HCT116 (cell line): Measurements from ENCODE around the gene OCA2. TPM values are rescaled to one million over a fixed set of nuclear protein-coding genes. Genes with fewer than 3 reads are reported as not detected.

Source experiments
- ATAC-seq: fragments of 200-7000 bp; cut with Tn5 transposase; 2 replicates; pipeline ENCODE4 v1.9.1; 2020; ENCODE audit warnings: mild to moderate bottlenecking, moderate library complexity
- BruUV-seq: library from RNA; stranded (reverse); fragments of 400-500 nt; replicated peaks from 2 replicates; lab custom pipeline; 2021; lab: Mats Ljungman, UMichigan
- CTCF ChIA-PET: fragments of 300-600 bp; sonication (Branson Sonifier 250); formaldehyde crosslinking; loops from one replicate; lab custom pipeline; 2021; ENCODE audit warnings: antibody characterized with exemption; lab: Charles Lee
- POLR2A ChIA-PET: fragments of 300-600, 350-600 bp; sonication (Branson Sonifier 250); formaldehyde crosslinking; loops from one replicate; lab custom pipeline; 2021; ENCODE audit warnings: antibody characterized with exemption; lab: Charles Lee
- RAD21 ChIA-PET, 2 experiments: fragments of 300-600 bp; sonication (Branson Sonifier 250); formaldehyde crosslinking; loops; one replicate each; lab custom pipeline; 2023; ENCODE audit warnings: low total read pairs in 2 of 2; ENCODE audit not compliant: uncharacterized antibody in 2 of 2, unreplicated experiment in 2 of 2, low non-redundant PET in 1 of 2; lab: Charles Lee
- DNase-seq: peaks from one replicate; pipeline ENCODE4 v3.0.0-alpha.2; 2010; ENCODE audit warnings: low read depth, low spot score
- H2AFZ ChIP-seq: fragments of 200-600 bp; shearing (Covaris generic), sonication (generic); 2 replicates; pipeline ENCODE4 v1.6.1; 2017; ENCODE audit warnings: low read depth, mixed run types, mixed read lengths, antibody characterized with exemption, low read length; ENCODE audit not compliant: poor library complexity, severe bottlenecking
- H3K27ac ChIP-seq: 2 replicates; pipeline ENCODE4 v1.5.1; 2012; ENCODE audit warnings: low read depth, low read length
- H3K27me3 ChIP-seq: fragments of 200-600 bp; sonication (generic); 2 replicates; pipeline ENCODE4 v1.6.1; 2016; ENCODE audit warnings: mixed run types, low read length, mixed read lengths; ENCODE audit not compliant: insufficient read depth
- H3K36me3 ChIP-seq, 2 experiments: fragments of 200-500 bp in 1 of 2; fragments of 200-600 bp in 1 of 2; sonication (Bioruptor generic) in 1 of 2; sonication (generic) in 1 of 2; 2 replicates each; pipeline versions ENCODE4 v1.5.1 to v1.6.1; 2014 to 2016; ENCODE audit warnings: low read length in 2 of 2, inconsistent platforms in 1 of 2, mixed read lengths in 1 of 2, mixed run types in 1 of 2; ENCODE audit not compliant: insufficient read depth in 2 of 2, control insufficient read depth in 1 of 2
- H3K4me1 ChIP-seq, 2 experiments: fragments of 200-600 bp in 1 of 2; sonication (generic) in 1 of 2; 2 replicates each; pipeline versions ENCODE4 v1.5.1 to v1.6.1; 2012 to 2017; ENCODE audit warnings: low read length in 2 of 2, inconsistent platforms in 1 of 2, mild to moderate bottlenecking in 1 of 2, mixed read lengths in 1 of 2, mixed run types in 1 of 2, moderate library complexity in 1 of 2; ENCODE audit not compliant: insufficient read depth in 2 of 2, control insufficient read depth in 1 of 2
- H3K4me2 ChIP-seq: fragments of 200-600 bp; sonication (generic); 2 replicates; pipeline ENCODE4 v1.6.1; 2017; ENCODE audit warnings: mixed run types, low read length, mixed read lengths
- H3K4me3 ChIP-seq, 2 experiments: fragments of 200-600 bp in 1 of 2; sonication (generic) in 1 of 2; replicated peaks in 1 of 2; 2 replicates each; pipeline ENCODE4 v1.5.1; 2011 to 2016; ENCODE audit warnings: low read length in 2 of 2, control low read depth in 1 of 2, low read depth in 1 of 2, mild to moderate bottlenecking in 1 of 2, mixed read lengths in 1 of 2, mixed run types in 1 of 2
- H3K79me2 ChIP-seq: fragments of 200-600 bp; sonication (generic); 2 replicates; pipeline ENCODE4 v1.6.1; 2017; ENCODE audit warnings: mild to moderate bottlenecking, mixed run types, low read length, moderate library complexity, mixed read lengths; ENCODE audit not compliant: insufficient read depth
- H3K9ac ChIP-seq: fragments of 200-600 bp; sonication (generic); 2 replicates; pipeline ENCODE4 v1.6.1; 2016; ENCODE audit warnings: low read length, mixed read lengths
- H3K9me2 ChIP-seq: fragments of 200-600 bp; sonication (generic), shearing (Covaris generic); 2 replicates; pipeline ENCODE4 v1.6.1; 2017; ENCODE audit warnings: mixed run types, mild to moderate bottlenecking, moderate library complexity; ENCODE audit not compliant: insufficient read depth
- H3K9me3 ChIP-seq, 2 experiments: fragments of 200-500 bp in 1 of 2; fragments of 200-600 bp in 1 of 2; sonication (Bioruptor generic) in 1 of 2; sonication (generic) in 1 of 2; 2 replicates each; pipeline ENCODE4 v1.6.1; 2014 to 2017; ENCODE audit warnings: low read length in 2 of 2, mixed read lengths in 2 of 2, inconsistent platforms in 1 of 2, low read depth in 1 of 2, mild to moderate bottlenecking in 1 of 2, mixed run types in 1 of 2, moderate library complexity in 1 of 2; ENCODE audit not compliant: control insufficient read depth in 1 of 2, insufficient read depth in 1 of 2
- H4K20me1 ChIP-seq: fragments of 200-600 bp; sonication (generic), shearing (Covaris generic); 2 replicates; pipeline ENCODE4 v1.6.1; 2017; ENCODE audit warnings: mixed run types, mild to moderate bottlenecking, moderate library complexity; ENCODE audit not compliant: insufficient read depth
- CBX3 ChIP-seq: IDR thresholded peaks from 2 replicates; pipeline ENCODE4 v1.6.1; 2012; ENCODE audit warnings: low read depth
- CTCF ChIP-seq, 3 experiments: fragments of 200-600 bp in 1 of 3; sonication (generic) in 1 of 3; IDR thresholded peaks in 2 of 3; conservative IDR thresholded peaks in 1 of 3; 2 replicates each; pipeline ENCODE4 v1.5.1; 2012 to 2017; ENCODE audit warnings: low read depth in 2 of 3, low read length in 2 of 3, antibody characterized with exemption in 1 of 3, borderline replicate concordance in 1 of 3, control low read depth in 1 of 3, mild to moderate bottlenecking in 1 of 3, mixed read lengths in 1 of 3, mixed run types in 1 of 3, moderate library complexity in 1 of 3; ENCODE audit not compliant: insufficient read depth in 1 of 3
- EGR1 ChIP-seq: IDR thresholded peaks from 2 replicates; pipeline ENCODE4 v1.6.1; 2012; ENCODE audit warnings: low read depth
- ELF1 ChIP-seq: IDR thresholded peaks from 2 replicates; pipeline ENCODE4 v1.6.1; 2012; ENCODE audit warnings: low read depth, borderline replicate concordance
- EZH2 ChIP-seq: fragments of 200-600 bp; sonication (generic); IDR thresholded peaks from 2 replicates; pipeline ENCODE4 v1.6.1; 2017; ENCODE audit warnings: antibody characterized with exemption, mixed run types
- EZH2phosphoT487 ChIP-seq: fragments of 200-600 bp; IDR thresholded peaks from 2 replicates; pipeline ENCODE4 v1.6.1; 2018; ENCODE audit warnings: antibody characterized with exemption, borderline replicate concordance
- FOSL1 ChIP-seq: IDR thresholded peaks from 2 replicates; pipeline ENCODE4 v1.6.1; 2012; ENCODE audit warnings: low read depth
- JUND ChIP-seq: IDR thresholded peaks from 2 replicates; pipeline ENCODE4 v1.6.1; 2012
- POLR2A ChIP-seq: IDR thresholded peaks from 2 replicates; pipeline ENCODE4 v1.7.0; 2011; ENCODE audit warnings: borderline replicate concordance; ENCODE audit not compliant: insufficient read depth, insufficient read length; ENCODE audit errors: extremely low read depth
- POLR2AphosphoS5 ChIP-seq: IDR thresholded peaks from 2 replicates; pipeline ENCODE4 v1.6.1; 2011; ENCODE audit warnings: mild to moderate bottlenecking, low read depth, low read length, moderate library complexity
- RAD21 ChIP-seq: IDR thresholded peaks from 2 replicates; pipeline ENCODE4 v1.6.1; 2012; ENCODE audit warnings: low read depth, mild to moderate bottlenecking
- SIN3A ChIP-seq: IDR thresholded peaks from 2 replicates; pipeline ENCODE4 v1.6.1; 2012; ENCODE audit warnings: low read depth
- SRF ChIP-seq: IDR thresholded peaks from 2 replicates; pipeline ENCODE4 v1.6.1; 2012; ENCODE audit warnings: low read depth
- TCF7L2 ChIP-seq: IDR thresholded peaks from 2 replicates; pipeline ENCODE4 v1.7.0; 2011; ENCODE audit warnings: borderline replicate concordance, inconsistent platforms; ENCODE audit not compliant: insufficient read depth, insufficient read length; ENCODE audit errors: extremely low read depth
- YY1 ChIP-seq: IDR thresholded peaks from 2 replicates; pipeline ENCODE4 v1.6.1; 2011; ENCODE audit warnings: low read length, low read depth, moderate library complexity, mild to moderate bottlenecking; ENCODE audit not compliant: insufficient replicate concordance; ENCODE audit errors: extremely low read depth
- ZFX ChIP-seq: fragments of 450-650 bp; IDR thresholded peaks from 2 replicates; pipeline ENCODE4 v1.6.1; 2017
- ZNF274 ChIP-seq: fragments of 200-500 bp; sonication (Bioruptor generic); IDR thresholded peaks from 2 replicates; pipeline ENCODE4 v1.6.1; 2014; ENCODE audit warnings: mild to moderate bottlenecking, low read depth, low read length, inconsistent platforms
- intact Hi-C: fragments of 100-400 bp; cut with micrococcal nuclease; formaldehyde crosslinking; loops from 2 replicates; pipeline ENCODE4 v1.10.0; 2022
- total RNA-seq: library from RNA; stranded (reverse); gene quantifications from one replicate; pipeline ENCODE4 v1.2.1, GENCODE V29; 2021; ENCODE audit not compliant: unreplicated experiment
- TF ChIP-seq, protein P1 (sequence below): IDR thresholded peaks from 2 replicates; pipeline ENCODE4 v1.6.1; 2012; ENCODE audit warnings: low read depth
- TF ChIP-seq, protein P2 (sequence below): IDR thresholded peaks from 2 replicates; pipeline ENCODE4 v1.6.1; 2012
- TF ChIP-seq, protein P3 (sequence below): IDR thresholded peaks from 2 replicates; pipeline ENCODE4 v1.6.1; 2012

OCA2 gene
- total RNA-seq, 1 experiment from 2014 or later = not detected

GRCh38 chr15:27977696-27978095, 121.4 kb downstream of the OCA2 start:
- RAD21 ChIA-PET = no interaction called here
- no peak for DNase-seq
- H3K4me2 ChIP-seq = no peak overlapping the region
- ATAC-seq = no peak
- intact Hi-C loops = no loop called here
- peaks cover 0 to 4% of the 10 kb centered on the region in 2 experiments; a peak in 1 of 4 replicates for H3K9me3 ChIP-seq
- H3K4me3 ChIP-seq = no peak overlapping the region
- H3K79me2 ChIP-seq = no peaks in the 10 kb centered on the region
- POLR2A ChIA-PET = no interaction called here
- H2AFZ ChIP-seq = no peak overlapping the region
- H4K20me1 ChIP-seq = no peaks in the 10 kb centered on the region
- no peak overlapping the region for H3K9ac ChIP-seq
- no TSS peak for BruUV-seq
- no peaks in the 10 kb centered on the region for H3K4me1 ChIP-seq
- H3K27ac ChIP-seq = no peak overlapping the region
- TF ChIP-seq EZH2phosphoT487 (no peak), EGR1 (no peak), FOSL1 (no peak), SRF (no peak), ZFX (no peak), ZNF274 (no peak), YY1 (no peak), ELF1 (no peak), EZH2 (no peak), RAD21 (no peak), JUND (no peak), CBX3 (no peak), POLR2A (no peak), CTCF (IDR thresholded peaks at IDR 0.05 in 2 of 3, conservative IDR thresholded peaks at IDR 0.05 in 1 of 3; ENCODE audit: borderline replicate concordance in 1 of 3, insufficient read depth in 1 of 3, low read depth in 2 of 3, low read length in 2 of 3) (no peak), POLR2AphosphoS5 (no peak), SIN3A (no peak), TCF7L2 (no peak)
- TF ChIP-seq, protein P1, sequence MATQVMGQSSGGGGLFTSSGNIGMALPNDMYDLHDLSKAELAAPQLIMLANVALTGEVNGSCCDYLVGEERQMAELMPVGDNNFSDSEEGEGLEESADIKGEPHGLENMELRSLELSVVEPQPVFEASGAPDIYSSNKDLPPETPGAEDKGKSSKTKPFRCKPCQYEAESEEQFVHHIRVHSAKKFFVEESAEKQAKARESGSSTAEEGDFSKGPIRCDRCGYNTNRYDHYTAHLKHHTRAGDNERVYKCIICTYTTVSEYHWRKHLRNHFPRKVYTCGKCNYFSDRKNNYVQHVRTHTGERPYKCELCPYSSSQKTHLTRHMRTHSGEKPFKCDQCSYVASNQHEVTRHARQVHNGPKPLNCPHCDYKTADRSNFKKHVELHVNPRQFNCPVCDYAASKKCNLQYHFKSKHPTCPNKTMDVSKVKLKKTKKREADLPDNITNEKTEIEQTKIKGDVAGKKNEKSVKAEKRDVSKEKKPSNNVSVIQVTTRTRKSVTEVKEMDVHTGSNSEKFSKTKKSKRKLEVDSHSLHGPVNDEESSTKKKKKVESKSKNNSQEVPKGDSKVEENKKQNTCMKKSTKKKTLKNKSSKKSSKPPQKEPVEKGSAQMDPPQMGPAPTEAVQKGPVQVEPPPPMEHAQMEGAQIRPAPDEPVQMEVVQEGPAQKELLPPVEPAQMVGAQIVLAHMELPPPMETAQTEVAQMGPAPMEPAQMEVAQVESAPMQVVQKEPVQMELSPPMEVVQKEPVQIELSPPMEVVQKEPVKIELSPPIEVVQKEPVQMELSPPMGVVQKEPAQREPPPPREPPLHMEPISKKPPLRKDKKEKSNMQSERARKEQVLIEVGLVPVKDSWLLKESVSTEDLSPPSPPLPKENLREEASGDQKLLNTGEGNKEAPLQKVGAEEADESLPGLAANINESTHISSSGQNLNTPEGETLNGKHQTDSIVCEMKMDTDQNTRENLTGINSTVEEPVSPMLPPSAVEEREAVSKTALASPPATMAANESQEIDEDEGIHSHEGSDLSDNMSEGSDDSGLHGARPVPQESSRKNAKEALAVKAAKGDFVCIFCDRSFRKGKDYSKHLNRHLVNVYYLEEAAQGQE = no peak
- TF ChIP-seq, protein P2, sequence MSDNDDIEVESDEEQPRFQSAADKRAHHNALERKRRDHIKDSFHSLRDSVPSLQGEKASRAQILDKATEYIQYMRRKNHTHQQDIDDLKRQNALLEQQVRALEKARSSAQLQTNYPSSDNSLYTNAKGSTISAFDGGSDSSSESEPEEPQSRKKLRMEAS = no peak
- TF ChIP-seq, protein P3, sequence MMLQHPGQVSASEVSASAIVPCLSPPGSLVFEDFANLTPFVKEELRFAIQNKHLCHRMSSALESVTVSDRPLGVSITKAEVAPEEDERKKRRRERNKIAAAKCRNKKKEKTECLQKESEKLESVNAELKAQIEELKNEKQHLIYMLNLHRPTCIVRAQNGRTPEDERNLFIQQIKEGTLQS = no peak
- no peaks in the 10 kb centered on the region for H3K27me3 ChIP-seq
- CTCF ChIA-PET = no interaction called here
- H3K9me2 ChIP-seq = no peaks in the 10 kb centered on the region
- no peaks in the 10 kb centered on the region for H3K36me3 ChIP-seq
